ENCODE data around the gene PKDREJ.

- TF ChIP-seq POLR2AphosphoS5 (IDR thresholded peaks at IDR 0.05) (no peak), CTCF (IDR thresholded peaks at IDR 0.05) (no peak)
Measured at GRCh38 chr22:46286006-46286405, 22.9 kb upstream of the PKDREJ start.
